HG03558 (cell line): ENCODE data around the gene C12orf75.
"Not testable (repeated sequence)": the region's sequence is repeated elsewhere in the genome, so short reads cannot be mapped to it uniquely, and the experiment has no call there.

Experiments
- ATAC-seq: cut with Tn5 transposase; IDR thresholded peaks from one replicate; pipeline ENCODE4 v1.9.1; 2021; ENCODE audit warnings: moderate number of reproducible peaks; ENCODE audit not compliant: unreplicated experiment; ENCODE audit errors: extremely low read depth

The C12orf75 gene

DNA sequence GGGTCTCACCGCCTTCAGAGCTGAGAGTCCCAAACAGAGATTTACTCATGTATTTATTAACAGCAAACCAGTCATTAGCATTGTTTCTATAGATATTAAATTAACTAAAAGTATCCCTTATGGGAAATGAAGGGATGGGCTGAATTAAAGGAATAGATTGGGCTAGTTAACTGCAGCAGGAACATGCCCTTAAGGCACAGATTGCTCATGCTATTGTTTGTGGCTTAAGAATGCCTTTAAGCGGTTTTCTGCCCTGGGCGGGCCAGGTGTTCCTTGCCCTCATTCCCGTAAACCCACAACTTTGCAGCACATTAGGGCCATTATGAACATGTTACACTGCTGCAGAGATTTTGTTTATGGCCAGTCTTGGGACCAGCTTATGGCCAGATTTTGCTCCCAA lies 21.7 kb upstream of the C12orf75 start:
- ATAC-seq: not testable (repeated sequence)

DNA sequence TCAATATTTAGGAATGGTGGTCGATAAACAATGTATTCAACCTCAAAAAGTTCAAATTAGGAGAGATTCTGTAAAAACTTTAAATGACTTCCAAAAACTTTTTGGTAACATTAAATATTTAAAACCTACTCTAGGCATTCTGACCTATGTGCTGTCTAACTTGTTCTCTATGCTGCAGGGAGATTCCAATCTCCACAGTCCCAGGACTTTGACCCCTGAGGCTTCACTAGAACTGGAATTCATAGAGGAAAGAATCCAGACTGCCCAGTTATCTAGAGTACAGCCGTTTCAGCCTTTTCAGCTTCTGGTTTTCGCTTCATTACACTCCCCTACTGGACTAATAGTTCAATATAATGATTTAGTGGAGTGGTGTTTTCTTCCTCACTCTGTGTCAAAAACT lies 21.1 kb upstream of the C12orf75 start:
- not testable (repeated sequence) for ATAC-seq

DNA sequence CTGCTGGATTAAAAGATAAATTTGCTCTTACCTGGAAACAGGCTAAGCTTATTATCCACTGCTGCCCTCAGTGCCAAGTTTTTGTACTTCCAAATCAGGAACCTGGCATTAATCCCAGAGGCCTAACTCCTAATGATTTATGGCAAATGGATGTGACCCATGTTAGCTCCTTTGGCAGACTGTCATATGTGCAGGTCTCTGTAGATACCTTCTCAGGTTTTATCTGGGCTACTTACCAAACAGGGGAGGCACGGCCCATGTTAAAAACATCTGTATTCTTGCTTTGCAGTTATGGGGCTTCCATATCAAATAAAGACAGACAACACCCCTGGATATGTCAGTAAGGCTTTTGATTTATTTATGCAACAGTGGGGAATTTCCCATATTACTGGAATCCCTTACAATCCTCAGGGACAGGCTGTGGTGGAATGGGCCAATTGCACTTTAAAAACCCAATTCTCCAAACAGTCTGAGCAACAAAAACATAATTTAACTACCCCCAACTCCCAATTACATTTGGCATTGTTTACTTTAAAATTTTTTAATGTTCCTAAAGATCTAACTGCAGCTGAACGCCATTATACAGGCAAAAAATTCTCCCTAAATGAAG lies 19.9 kb upstream of the C12orf75 start:
- not testable (repeated sequence) for ATAC-seq

- ATAC-seq: not testable (repeated sequence)
Observed at GRCh38 chr12:105311936-105312335, 18.6 kb upstream of the C12orf75 start.

- not testable (repeated sequence) for ATAC-seq
Observed at GRCh38 chr12:105313755-105314154, 16.7 kb upstream of the C12orf75 start.

- ATAC-seq: no peak
Observed at GRCh38 chr12:105315130-105315529, 15.4 kb upstream of the C12orf75 start.

GRCh38 chr12:105315726-105316125 lies 14.8 kb upstream of the C12orf75 start:
- ATAC-seq: no peak

- no peak for ATAC-seq
Observed at GRCh38 chr12:105316931-105317852, 13.3 kb upstream of the C12orf75 start.

- ATAC-seq: no peak
Observed at GRCh38 chr12:105317942-105318621, 12.4 kb upstream of the C12orf75 start.

DNA sequence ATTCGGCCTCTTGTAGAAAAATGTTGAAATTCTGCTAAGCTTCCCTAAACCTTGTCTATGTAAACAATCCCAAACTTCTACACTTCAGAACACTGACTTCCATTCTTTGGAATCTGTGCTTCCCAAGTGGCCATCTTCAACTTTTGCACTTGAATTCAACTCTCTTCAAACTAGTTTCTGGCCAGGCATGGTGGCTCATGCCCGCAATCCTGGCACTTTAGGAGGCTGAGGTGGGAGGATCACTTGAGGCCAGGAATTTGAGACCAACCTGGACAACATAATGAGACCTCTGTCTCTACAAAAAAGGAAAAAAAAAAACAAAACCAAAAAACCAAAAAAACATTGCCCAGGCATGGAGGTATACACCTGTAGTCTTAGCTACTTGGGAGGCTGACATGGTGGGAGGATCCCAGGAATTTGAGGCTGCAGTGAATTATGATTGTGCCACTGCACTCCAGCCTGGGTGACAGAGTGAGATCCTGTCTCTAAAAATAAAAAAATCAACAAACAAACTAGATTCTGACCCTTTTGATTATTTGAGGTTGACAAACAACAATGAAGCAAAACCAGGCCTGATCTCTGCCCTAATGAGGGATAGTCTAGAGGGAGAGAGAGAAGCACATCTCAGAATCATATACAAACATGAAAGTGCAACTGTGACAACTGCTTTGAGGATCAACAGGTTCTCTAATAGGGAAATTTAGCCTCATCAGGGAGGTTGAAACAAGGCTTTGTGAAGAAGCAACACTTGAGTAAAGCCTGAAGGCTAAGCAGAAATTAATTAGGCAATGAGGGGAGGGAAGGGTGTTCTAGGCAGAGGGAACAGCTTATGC lies 11.6 kb upstream of the C12orf75 start:
- ATAC-seq: no peak

DNA sequence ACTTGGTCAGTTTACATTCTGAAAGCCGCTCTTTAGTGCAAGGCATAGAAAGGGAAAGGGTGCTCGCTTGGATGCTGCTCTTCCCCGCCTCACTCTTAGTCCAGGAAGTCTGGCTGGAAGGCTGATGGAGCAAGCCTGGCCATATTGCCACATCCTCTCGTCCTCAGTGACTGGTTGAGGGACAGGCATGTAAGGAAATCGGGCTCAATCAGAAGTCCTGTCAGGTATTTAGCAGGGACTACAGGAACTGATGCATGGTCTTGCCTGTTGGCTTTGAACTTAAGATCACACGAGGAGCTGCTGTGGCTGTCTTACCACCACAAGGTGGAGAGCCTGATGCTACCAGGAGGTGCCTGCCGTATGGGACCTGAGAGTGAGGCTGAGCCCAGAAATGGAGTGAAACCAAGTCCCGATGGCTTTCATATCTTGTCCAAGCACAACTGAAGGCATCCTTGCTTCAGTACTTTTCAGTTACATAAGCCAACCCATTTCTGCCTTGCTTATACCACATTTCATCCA lies 10.7 kb upstream of the C12orf75 start:
- ATAC-seq: no peak

GRCh38 chr12:105321125-105321524 lies 9.4 kb upstream of the C12orf75 start:
- ATAC-seq: no peak

GRCh38 chr12:105322070-105322469 lies 8.4 kb upstream of the C12orf75 start:
- no peak for ATAC-seq

DNA sequence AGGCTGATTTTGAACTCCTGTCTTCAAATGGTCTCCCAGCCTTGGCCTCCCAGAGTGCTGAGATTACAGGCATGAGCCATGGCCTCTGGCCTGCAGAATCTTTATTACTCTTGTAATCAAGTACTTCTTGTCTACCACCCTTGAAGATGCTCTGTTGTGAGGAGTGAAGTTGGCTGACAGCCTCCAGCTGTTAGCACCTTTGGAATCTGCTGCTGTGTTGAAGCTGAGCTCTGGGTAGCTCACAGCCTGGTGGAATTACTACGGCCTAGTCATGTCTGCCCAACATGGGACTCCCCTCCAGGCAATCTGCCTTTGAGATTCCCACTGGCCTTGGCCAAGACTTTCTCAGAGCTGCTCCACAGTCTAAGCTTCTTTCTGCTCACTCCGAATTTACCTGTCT lies 5.8 kb upstream of the C12orf75 start:
- ATAC-seq: no peak

GRCh38 chr12:105325117-105325516 lies 5.4 kb upstream of the C12orf75 start:
- no peak for ATAC-seq

- no peak for ATAC-seq
Observed at GRCh38 chr12:105329926-105330282, 587 bp upstream of the C12orf75 start.

DNA sequence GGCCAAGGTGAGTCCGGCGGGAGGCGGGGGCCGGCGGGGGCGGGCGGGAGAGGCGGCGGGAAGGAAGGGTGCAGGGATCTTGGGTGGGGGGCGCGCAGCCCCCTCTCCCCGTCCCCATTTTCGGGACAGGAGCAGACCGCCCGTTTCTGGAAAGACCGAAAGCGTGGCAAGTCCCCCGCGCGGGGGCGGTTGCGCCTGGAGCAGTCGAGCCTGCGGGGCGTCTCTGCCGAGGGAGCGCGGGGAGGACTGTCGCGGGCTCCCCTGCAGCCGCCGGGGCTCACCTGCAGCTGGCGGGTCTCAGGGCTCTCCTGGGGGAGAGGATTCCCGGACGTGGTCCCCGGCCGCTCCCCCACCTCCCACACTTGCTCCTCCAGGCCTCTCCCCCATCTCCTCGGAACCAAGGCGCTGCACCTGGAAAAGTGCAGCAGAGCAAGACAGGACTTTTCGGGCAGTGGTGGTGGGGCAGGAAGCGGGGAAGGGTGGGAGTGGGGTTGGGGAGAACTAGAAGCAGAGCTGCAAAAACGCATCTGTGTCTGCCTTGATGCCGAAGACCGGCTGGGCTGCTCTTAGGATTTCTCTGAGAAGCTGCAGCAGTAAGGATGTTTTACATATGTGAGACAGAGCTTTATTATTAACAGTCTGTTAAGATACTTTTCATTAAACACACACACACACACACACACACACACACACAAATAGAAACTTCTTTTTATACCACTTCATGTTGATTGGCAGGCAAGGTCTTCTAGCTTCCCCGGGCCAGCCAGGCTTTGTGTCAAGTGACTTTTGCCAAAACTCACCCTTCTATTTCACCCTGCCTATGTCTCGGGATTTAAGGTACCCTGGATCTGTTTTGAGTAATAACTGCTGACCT lies 677 bp downstream of the C12orf75 start:
- ATAC-seq: no peak

DNA sequence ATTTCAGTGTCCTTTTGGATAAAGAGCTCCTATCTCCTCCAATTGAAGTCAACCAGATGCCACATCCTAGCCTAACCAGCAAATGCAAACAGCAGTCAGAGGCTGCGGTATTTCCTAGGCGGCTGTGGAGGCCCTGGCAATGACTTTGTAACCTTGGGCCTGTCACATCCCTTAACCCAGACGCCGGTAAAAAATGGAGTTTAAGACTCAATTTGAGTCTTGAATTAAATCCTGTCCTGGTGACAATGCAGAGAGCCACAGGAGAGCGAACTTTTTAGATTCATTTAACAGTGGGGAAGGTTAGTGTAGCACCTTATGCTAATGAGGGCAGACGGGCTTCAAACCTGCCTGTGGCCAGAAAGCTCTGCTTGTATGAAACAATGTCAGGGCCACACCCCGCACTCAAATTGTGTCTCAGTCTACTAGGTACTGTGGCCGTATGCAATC lies 1.3 kb downstream of the C12orf75 start:
- no peak for ATAC-seq

DNA sequence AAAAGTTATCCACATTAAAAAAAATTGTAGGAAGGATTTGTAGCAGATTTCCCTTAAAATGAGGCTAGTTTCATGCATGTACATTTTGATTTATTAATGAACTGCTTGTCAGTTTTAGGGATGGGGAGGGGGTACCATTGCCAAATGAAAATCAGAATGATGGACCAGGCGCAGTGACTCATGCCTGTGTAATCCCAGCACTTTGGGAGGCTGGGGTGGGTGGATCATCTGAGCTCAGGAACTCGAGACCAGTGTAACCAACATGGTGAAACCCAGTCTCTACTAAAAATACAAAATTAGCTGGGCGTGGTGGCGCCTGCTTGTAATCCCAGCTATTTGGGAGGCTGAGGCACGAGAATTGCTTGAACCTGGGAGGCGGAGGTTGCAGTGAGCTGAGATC lies 1.8 kb downstream of the C12orf75 start:
- ATAC-seq: not testable (repeated sequence)
